ENCODE results near the gene NEDD4L. TPM values are rescaled to one million over a fixed set of nuclear protein-coding genes. Genes with fewer than 3 reads are reported as not detected.
A peak's percentile ranks its signal among the peaks of the same experiment; 100 is the strongest.

Gene NEDD4L
- total RNA-seq, 8 experiments from 2014 or later = 51.2 to 394 (median 65.0) TPM

- no peak for ATAC-seq (replicated peaks in 6 of 8)
- peaks cover 0 to 8% of the 10 kb centered on the region in 2 donors for H3K4me1 ChIP-seq (replicated peaks in 1 of 2)
- no peak overlapping the region for H3K27ac ChIP-seq
- WGBS, 10 experiments = 66 to 100% (median 92%) methylated on average over 1 to 4 of the region's 4 CpGs
- no peak overlapping the region for H3K4me3 ChIP-seq
- in situ Hi-C loops (cut with MboI; ENCODE audit: low pct_unique_long_range_greater_than_20kb in 2 of 9, low sequenced_read_pairs in 9 of 9, unreplicated experiment in 9 of 9) = no loop called here
Measured at GRCh38 chr18:58088691-58089065, 44.7 kb downstream of the NEDD4L start.

- Histone ChIP-seq H3K27ac (no peak overlapping the region), H3K4me1 (replicated peaks in 1 of 2) (peaks cover 0 to 9% of the 10 kb centered on the region in 2 donors), H3K4me3 (no peak overlapping the region)
- peak in 1 of 8 experiments; percentile 14 for ATAC-seq (replicated peaks in 6 of 8)
- in situ Hi-C loops (cut with MboI; ENCODE audit: low pct_unique_long_range_greater_than_20kb in 2 of 9, low sequenced_read_pairs in 9 of 9, unreplicated experiment in 9 of 9) = no loop called here
- 92 to 100% (median 100%) methylated on average over 1 to 2 of the region's 2 CpGs; no CpG with 5 or more reads in 3 of the 10 experiments for WGBS, 10 experiments
Measured at GRCh38 chr18:58091099-58091611, 47.1 kb downstream of the NEDD4L start.

- Histone ChIP-seq H3K27ac (no peak overlapping the region), H3K4me1 (replicated peaks in 1 of 2) (peaks cover 0 to 9% of the 10 kb centered on the region in 2 donors), H3K4me3 (no peak overlapping the region)
- ATAC-seq (replicated peaks in 6 of 8) = peak in 3 of 8 experiments; percentile 91 to 94 (median 91)
- in situ Hi-C loops (cut with MboI; ENCODE audit: low pct_unique_long_range_greater_than_20kb in 2 of 9, low sequenced_read_pairs in 9 of 9, unreplicated experiment in 9 of 9) = no loop called here
- 15 to 100% (median 76%) methylated on average over 2 to 7 of the region's 7 CpGs for WGBS, 10 experiments
Measured at GRCh38 chr18:58093311-58093803, 49.3 kb downstream of the NEDD4L start.

GRCh38 chr18:58095222-58095621 lies 51.2 kb downstream of the NEDD4L start:
- peaks cover 0 to 7% of the 10 kb centered on the region in 2 donors for H3K4me1 ChIP-seq (replicated peaks in 1 of 2)
- no peak overlapping the region for H3K27ac ChIP-seq
- WGBS, 10 experiments = 80 to 100% (median 95%) methylated on average over 1 to 4 of the region's 8 CpGs; no CpG with 5 or more reads in 4 of the 10 experiments
- no peak for ATAC-seq (replicated peaks in 6 of 8)
- no peak overlapping the region for H3K4me3 ChIP-seq
- in situ Hi-C loops (cut with MboI; ENCODE audit: low pct_unique_long_range_greater_than_20kb in 2 of 9, low sequenced_read_pairs in 9 of 9, unreplicated experiment in 9 of 9) = no loop called here

GRCh38 chr18:58095655-58096054 lies 51.6 kb downstream of the NEDD4L start:
- WGBS, 10 experiments = 83 to 100% (median 93%) methylated on average over 1 to 2 of the region's 2 CpGs; no CpG with 5 or more reads in 2 of the 10 experiments
- ATAC-seq (replicated peaks in 6 of 8) = no peak
- in situ Hi-C loops (cut with MboI; ENCODE audit: low pct_unique_long_range_greater_than_20kb in 2 of 9, low sequenced_read_pairs in 9 of 9, unreplicated experiment in 9 of 9) = no loop called here
- no peak overlapping the region for H3K27ac ChIP-seq
- no peak overlapping the region for H3K4me3 ChIP-seq
- peaks cover 0 to 7% of the 10 kb centered on the region in 2 donors for H3K4me1 ChIP-seq (replicated peaks in 1 of 2)

GRCh38 chr18:58096658-58097057 lies 52.6 kb downstream of the NEDD4L start:
- 40 to 100% (median 90%) methylated on average over 1 of the region's 1 CpG; no CpG with 5 or more reads in 4 of the 10 experiments for WGBS, 10 experiments
- in situ Hi-C loops (cut with MboI; ENCODE audit: low pct_unique_long_range_greater_than_20kb in 2 of 9, low sequenced_read_pairs in 9 of 9, unreplicated experiment in 9 of 9) = no loop called here
- no peak for ATAC-seq (replicated peaks in 6 of 8)

GRCh38 chr18:58097121-58097906 lies 53.3 kb downstream of the NEDD4L start:
- Histone ChIP-seq H3K4me1 (replicated peaks in 1 of 2) (peaks cover 6 to 8% of the 10 kb centered on the region in 2 donors), H3K4me3 (no peak overlapping the region), H3K27ac (no peak overlapping the region)
- ATAC-seq (replicated peaks in 6 of 8) = no peak
- in situ Hi-C loops (cut with MboI; ENCODE audit: low pct_unique_long_range_greater_than_20kb in 2 of 9, low sequenced_read_pairs in 9 of 9, unreplicated experiment in 9 of 9) = no loop called here
- WGBS, 10 experiments = 76 to 100% (median 92%) methylated on average over 2 to 8 of the region's 8 CpGs

More at GRCh38 chr18:58096658-58097057, 52.6 kb downstream of the NEDD4L start:
- no peak overlapping the region for H3K27ac ChIP-seq
- no peak overlapping the region for H3K4me3 ChIP-seq
- peaks cover 0 to 7% of the 10 kb centered on the region in 2 donors for H3K4me1 ChIP-seq (replicated peaks in 1 of 2)

GRCh38 chr18:58097907-58098166 lies 53.8 kb downstream of the NEDD4L start:
- no peak overlapping the region for H3K27ac ChIP-seq
- in situ Hi-C loops (cut with MboI; ENCODE audit: low pct_unique_long_range_greater_than_20kb in 2 of 9, low sequenced_read_pairs in 9 of 9, unreplicated experiment in 9 of 9) = no loop called here
- no peak for ATAC-seq (replicated peaks in 6 of 8)
- 87 to 100% (median 93%) methylated on average over 1 to 5 of the region's 5 CpGs; no CpG with 5 or more reads in 4 of the 10 experiments for WGBS, 10 experiments
- H3K4me3 ChIP-seq = no peak overlapping the region
- peaks cover 12 to 13% of the 10 kb centered on the region in 2 donors for H3K4me1 ChIP-seq (replicated peaks in 1 of 2)

GRCh38 chr18:58098706-58099105 lies 54.7 kb downstream of the NEDD4L start:
- H3K27ac ChIP-seq = no peak overlapping the region
- in situ Hi-C loops (cut with MboI; ENCODE audit: low pct_unique_long_range_greater_than_20kb in 2 of 9, low sequenced_read_pairs in 9 of 9, unreplicated experiment in 9 of 9) = no loop called here
- ATAC-seq (replicated peaks in 6 of 8) = peak in 2 of 8 experiments; percentile 5 to 14
- peaks cover 12 to 14% of the 10 kb centered on the region in 2 donors for H3K4me1 ChIP-seq (replicated peaks in 1 of 2)
- 0 to 100% (median 88%) methylated on average over 1 to 3 of the region's 3 CpGs for WGBS, 10 experiments
- no peak overlapping the region for H3K4me3 ChIP-seq

- Histone ChIP-seq H3K4me1 (replicated peaks in 1 of 2) (peaks cover 12 to 15% of the 10 kb centered on the region in 2 donors), H3K4me3 (no peak overlapping the region), H3K27ac (no peak overlapping the region)
- ATAC-seq (replicated peaks in 6 of 8) = no peak
- in situ Hi-C loops (cut with MboI; ENCODE audit: low pct_unique_long_range_greater_than_20kb in 2 of 9, low sequenced_read_pairs in 9 of 9, unreplicated experiment in 9 of 9) = no loop called here
- WGBS, 10 experiments = 33 to 100% (median 78%) methylated on average over 1 to 3 of the region's 3 CpGs; no CpG with 5 or more reads in 2 of the 10 experiments
Measured at GRCh38 chr18:58100154-58100553, 56.1 kb downstream of the NEDD4L start.

- Histone ChIP-seq H3K4me1 (replicated peaks in 1 of 2) (peaks cover 18 to 24% of the 10 kb centered on the region in 2 donors), H3K27ac (no peak overlapping the region), H3K4me3 (no peak overlapping the region)
- 5 to 90% (median 38%) methylated on average over 4 to 9 of the region's 10 CpGs; no CpG with 5 or more reads in 1 of the 10 experiments for WGBS, 10 experiments
- ATAC-seq (replicated peaks in 6 of 8) = peak; percentile 33 to 83 (median 73)
- in situ Hi-C loops (cut with MboI; ENCODE audit: low pct_unique_long_range_greater_than_20kb in 2 of 9, low sequenced_read_pairs in 9 of 9, unreplicated experiment in 9 of 9) = no loop called here
Measured at GRCh38 chr18:58101291-58101794, 57.3 kb downstream of the NEDD4L start.

GRCh38 chr18:58102018-58102417 lies 58.0 kb downstream of the NEDD4L start:
- no peak overlapping the region for H3K27ac ChIP-seq
- WGBS, 10 experiments = 0 to 20% (median 0%) methylated on average over 1 to 2 of the region's 2 CpGs; no CpG with 5 or more reads in 2 of the 10 experiments
- ATAC-seq (replicated peaks in 6 of 8) = peak; percentile 5 to 64 (median 23)
- H3K4me3 ChIP-seq = no peak overlapping the region
- H3K4me1 ChIP-seq (replicated peaks in 1 of 2) = peaks cover 18 to 24% of the 10 kb centered on the region in 2 donors
- in situ Hi-C loops (cut with MboI; ENCODE audit: low pct_unique_long_range_greater_than_20kb in 2 of 9, low sequenced_read_pairs in 9 of 9, unreplicated experiment in 9 of 9) = no loop called here

- in situ Hi-C loops (cut with MboI; ENCODE audit: low pct_unique_long_range_greater_than_20kb in 2 of 9, low sequenced_read_pairs in 9 of 9, unreplicated experiment in 9 of 9) = no loop called here
- Histone ChIP-seq H3K27ac (no peak overlapping the region), H3K4me3 (no peak overlapping the region), H3K4me1 (replicated peaks in 1 of 2) (peaks cover 18 to 24% of the 10 kb centered on the region in 2 donors)
- 40 to 100% (median 75%) methylated on average over 1 to 3 of the region's 3 CpGs; no CpG with 5 or more reads in 3 of the 10 experiments for WGBS, 10 experiments
- no peak for ATAC-seq (replicated peaks in 6 of 8)
Measured at GRCh38 chr18:58102875-58103274, 58.8 kb downstream of the NEDD4L start.
